Measurements from ENCODE around the gene KPNA1.

The KPNA1 gene

DNA sequence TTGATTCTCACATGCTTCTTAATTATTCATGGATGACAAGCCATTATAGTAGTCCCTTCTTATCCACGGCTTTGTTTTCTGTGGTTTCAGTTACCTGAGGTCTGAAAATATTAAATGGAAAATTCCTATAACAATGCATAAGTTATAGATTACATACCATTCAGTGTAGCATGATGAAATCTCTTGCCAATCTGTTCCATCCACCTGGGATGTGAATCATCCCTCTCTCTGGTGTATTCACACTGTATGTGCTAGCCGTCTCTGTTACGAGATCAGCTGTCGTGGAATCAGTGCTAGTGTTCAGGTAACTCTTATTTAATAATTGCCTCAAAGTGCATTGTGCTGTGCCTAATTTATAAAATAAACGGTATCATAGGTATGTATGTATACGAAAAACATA lies 104.1 kb downstream of the KPNA1 start:
- no peak for DNase-seq

GRCh38 chr3:122410111-122410510 lies 104.6 kb downstream of the KPNA1 start:
- no peak for DNase-seq

DNA sequence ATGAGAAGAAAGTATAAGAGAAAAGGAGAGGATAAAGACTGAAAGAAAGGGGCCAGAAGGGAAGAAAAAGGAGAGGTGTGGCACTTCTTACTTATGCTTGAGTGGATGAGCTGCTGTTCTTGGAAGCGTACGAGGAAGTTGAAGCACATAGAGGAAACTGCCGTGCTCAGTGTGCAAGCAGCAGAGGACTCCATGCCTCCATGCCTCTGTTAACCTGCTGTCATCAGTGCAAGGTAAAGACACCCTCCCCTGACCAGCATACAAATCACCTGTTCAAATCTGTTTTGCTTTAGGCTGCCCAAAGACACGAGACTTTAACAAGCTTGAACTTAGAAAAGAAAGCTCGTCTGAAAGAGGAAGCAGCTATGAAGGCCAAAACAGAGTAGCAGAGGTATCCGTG lies 105.3 kb downstream of the KPNA1 start:
- DNase-seq: no peak

GRCh38 chr3:122407946-122408345 lies 106.8 kb downstream of the KPNA1 start:
- no peak for DNase-seq

GRCh38 chr3:122406198-122406597 lies 108.5 kb downstream of the KPNA1 start:
- no peak for DNase-seq

DNA sequence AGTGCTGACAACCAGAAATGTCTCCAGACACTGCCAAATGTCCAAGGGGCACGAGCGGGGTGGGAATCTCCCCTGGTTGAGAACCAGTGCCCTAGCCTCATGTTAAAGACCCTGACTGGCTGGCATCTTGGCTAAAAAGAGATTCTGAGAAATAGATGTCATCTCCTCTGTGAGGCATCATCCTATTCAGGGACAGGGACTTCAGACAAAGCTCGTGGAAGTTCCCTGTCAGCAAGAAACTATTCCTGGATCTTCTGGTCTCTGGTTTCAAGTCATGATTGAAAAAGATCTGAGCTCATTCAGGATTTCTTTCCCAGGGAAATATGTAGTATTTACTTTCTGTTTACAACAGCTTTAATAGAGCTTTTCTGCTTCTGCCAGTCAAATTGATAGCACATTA lies 109.7 kb downstream of the KPNA1 start:
- no peak for DNase-seq

DNA sequence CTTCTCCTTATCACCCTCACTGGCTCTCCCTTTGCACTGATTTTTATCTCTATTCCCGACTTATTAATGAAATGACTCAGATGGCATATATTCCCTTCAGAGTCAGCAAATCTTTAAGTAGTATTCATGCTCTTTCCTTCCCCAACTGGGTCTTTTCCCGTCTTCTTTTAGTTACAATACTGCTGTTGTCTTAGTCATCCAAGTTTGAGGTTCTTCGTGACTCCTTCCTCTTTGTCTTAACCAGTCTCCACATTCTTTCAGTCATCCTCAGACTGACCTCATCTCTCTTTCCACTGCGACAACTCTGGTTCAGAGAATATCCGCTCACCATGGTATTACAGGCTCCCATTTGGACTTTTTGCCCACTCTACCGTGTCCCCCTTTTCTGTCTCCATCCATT lies 111.2 kb downstream of the KPNA1 start:
- DNase-seq: no peak

- no peak for DNase-seq
Measured at GRCh38 chr3:122398920-122399319, 115.8 kb downstream of the KPNA1 start.

- no peak for DNase-seq
Measured at GRCh38 chr3:122397201-122397600, 117.5 kb downstream of the KPNA1 start.

DNA sequence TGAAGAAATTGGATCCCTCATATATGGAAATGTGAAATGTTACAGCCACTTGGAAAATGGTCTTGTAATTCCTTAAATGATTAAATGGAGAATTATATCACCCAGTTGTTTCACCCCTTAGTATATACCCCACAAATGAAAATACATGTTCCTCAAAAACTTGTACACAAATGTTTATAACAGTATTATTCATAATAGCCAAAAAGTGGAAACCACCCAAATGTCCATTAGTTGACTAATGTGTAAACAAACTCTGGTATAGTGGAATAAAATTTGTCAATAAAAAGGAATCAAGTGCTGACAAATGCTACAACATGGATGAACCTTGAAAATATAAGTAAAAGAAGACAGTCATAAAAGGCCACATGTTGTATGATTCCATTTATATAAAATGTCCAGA lies 118.2 kb downstream of the KPNA1 start:
- no peak for DNase-seq

- DNase-seq: peak; percentile 15 to 19
Measured at GRCh38 chr3:122395582-122395981, 119.2 kb downstream of the KPNA1 start.

DNA sequence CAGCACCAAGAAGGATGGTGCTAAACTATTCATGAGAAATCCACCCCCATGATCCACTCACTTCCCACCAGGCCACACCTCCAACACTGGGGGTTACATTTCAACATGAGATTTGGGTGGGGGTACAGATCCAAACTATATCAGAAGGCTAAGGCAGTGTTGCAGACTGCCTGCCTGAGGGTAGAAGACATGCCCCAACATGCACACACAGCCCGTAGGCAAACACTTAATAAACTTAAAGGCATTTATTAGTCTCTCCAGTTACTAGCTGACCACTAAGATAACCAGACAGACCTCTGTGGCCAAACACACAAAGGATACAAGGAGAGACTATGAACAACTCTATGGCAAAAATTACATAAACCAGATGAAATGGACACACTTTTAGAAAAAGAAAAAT lies 120.6 kb downstream of the KPNA1 start:
- DNase-seq: no peak

- peak; percentile 88 to 90 for DNase-seq
Measured at GRCh38 chr3:122392868-122393844, 121.6 kb downstream of the KPNA1 start.

DNA sequence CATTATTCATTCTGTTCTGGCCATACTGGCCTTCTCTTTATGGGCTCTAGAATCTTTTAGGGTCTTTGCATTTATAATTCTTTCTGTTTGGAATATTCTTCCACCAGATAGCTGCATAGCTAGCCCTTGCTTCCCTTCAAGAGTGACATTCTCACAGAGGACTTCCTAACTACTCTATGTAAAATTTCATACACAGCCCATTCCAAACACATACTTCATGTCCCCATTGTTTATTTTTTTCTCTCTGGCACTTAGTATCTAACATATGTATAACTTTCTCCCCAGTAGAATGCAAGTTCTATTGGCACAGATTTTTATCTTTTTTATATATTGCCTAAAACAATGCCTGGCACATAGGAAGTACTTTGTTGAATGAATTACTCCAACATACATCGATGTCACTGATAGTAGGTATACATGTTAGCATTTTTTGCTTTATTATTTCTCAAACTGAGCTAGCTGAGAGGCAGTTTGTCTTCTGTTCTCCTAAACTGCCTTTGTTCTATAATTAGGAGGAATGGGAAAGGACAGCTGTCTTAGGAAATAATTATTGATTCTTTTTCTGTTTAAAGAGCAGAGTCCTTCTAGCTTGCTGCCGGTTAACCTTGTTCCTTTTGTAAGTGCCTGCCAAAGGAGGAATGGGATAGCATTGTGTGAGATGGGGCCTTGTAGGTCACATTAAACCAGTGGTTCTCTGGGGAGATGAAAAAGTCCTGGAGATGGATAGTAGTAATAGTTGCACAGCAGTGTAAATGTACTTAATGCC lies 122.9 kb downstream of the KPNA1 start:
- DNase-seq: no peak

DNA sequence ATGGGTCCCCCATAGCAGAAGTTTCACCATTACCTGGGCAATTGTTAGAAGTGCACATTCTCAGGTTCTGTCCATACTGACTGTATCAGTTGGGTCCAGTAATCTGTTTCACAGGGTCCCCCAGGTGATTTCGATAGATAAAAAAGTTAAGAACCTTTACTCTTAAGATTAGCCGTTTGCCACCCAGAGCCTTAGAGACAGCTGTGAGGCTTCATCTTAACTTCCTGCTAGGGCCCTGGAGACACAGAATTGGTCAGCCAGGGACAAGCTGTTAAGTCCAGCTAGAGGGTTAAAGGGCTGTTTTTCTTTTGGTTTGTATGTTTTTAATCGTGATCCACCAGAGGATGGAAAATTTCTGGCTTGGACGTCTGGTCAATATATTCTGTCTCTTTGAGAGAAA lies 124.1 kb downstream of the KPNA1 start:
- DNase-seq: no peak

GRCh38 chr3:122389892-122390291 lies 124.8 kb downstream of the KPNA1 start:
- no peak for DNase-seq

DNA sequence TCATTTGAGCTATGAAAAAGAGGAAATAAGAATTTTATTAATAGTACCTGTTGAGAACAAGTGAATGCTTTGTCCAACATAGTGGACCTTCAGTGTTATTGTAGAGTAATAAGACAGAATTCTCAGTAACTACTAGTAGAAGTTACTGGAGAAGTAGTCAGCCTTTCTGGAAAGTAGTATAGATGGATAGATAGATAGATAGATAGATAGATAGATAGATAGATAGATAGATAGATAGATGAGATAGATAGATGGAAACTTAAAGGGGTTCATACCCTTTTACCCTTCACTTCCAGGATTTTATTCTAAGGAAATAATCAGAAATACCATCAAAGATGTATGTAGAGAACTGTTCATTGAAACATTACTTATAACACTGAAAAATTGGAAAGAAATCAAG lies 125.5 kb downstream of the KPNA1 start:
- no peak for DNase-seq

DNA sequence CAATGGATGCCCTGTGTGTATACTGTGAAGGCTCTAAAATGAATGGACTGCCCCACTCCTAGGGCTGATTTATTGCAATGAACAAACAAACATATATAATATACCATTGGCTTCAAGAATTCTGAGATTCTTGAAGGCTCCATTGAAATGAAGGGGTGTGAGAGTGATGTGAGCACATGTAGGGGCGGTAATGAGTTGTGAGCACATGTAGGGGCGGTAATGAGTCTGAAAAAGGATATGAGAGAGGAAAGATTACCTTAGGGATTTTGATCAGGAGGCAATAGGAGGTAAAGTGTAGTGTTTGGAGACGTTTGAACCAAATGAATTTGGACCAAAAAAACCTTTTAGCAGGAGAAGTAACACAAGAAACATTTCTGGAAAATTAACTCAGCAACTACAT lies 127.0 kb downstream of the KPNA1 start:
- DNase-seq: no peak

GRCh38 chr3:122383771-122384697 lies 130.7 kb downstream of the KPNA1 start, which contains the start of gene FAM162A:
FAM162A (plus strand) TSS chr3:122384182; CDS start chr3:122384266, 84 bp downstream.
- peak; percentile 97 to 98 for DNase-seq

DNA sequence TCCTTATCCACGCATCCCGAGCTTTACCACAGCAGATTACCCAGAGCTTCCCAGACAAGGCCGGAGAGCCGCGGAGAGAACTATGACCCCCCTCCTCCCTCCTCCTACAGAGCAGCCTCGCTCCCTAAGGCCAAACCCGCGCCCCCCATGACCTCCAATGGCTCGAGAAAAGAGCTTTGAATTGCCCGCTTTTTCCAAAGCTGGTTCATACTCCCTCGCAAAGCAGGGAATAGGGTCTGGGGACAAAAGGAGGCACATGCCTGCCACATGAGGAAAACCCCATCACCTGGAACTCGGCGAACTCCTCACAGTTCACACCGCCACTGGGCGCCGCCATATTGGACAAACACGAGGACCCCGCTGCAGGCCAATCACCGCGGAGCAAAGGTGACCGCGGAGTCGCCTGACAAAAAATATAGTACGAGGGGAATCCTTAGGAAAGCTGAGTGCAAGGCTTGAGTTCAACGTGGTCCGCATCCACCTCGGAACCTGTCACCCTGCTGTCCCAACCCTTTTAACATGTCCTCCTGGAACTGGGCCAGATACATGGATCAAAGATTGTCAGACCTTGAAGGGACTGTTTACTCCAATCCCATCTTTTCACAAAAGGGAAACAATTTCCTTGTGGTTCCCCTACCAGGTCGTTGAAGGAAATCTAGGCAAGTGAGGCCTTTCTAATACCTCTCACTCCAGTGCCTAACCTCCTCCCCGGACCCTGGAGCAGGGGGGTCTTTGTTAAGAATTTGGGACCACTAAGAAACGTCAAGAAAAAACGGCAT lies 131.7 kb downstream of the KPNA1 start, which contains the start of gene MIX23:
TSS of gene MIX23 (minus strand) at position 344 of the 779 bp plus-strand sequence. CDS start at position 337, 7 bp downstream.
- DNase-seq: peak; percentile 85 to 90

- no peak for DNase-seq
Measured at GRCh38 chr3:122377975-122378374, 136.8 kb downstream of the KPNA1 start.

GRCh38 chr3:122374034-122374433 lies 140.7 kb downstream of the KPNA1 start:
- DNase-seq: no peak

All from AML-193 (cell line).